Measurements from ENCODE around the gene MYOM3. TPM values are rescaled to one million over a fixed set of nuclear protein-coding genes. Genes with fewer than 3 reads are reported as not detected.
"Not testable (repeated sequence)": the region's sequence is repeated elsewhere in the genome, so short reads cannot be mapped to it uniquely, and the experiment has no call there.

Gene MYOM3
- total RNA-seq, 2 donors from 2014 or later: not detected

- no peak overlapping the region for H3K27ac Mint-ChIP-seq
- ATAC-seq (no peak), DNase-seq (ENCODE audit: low spot score in 2 of 2) (no peak)
- no peaks in the 10 kb centered on the region for H3K9me3 Mint-ChIP-seq
- H3K36me3 Mint-ChIP-seq: no peaks in the 10 kb centered on the region
Observed at GRCh38 chr1:24015221-24016210, 96.4 kb downstream of the MYOM3 start.

- ATAC-seq; H3K9me3 Mint-ChIP-seq; H3K27ac Mint-ChIP-seq; H3K36me3 Mint-ChIP-seq; DNase-seq (ENCODE audit: low spot score in 2 of 2): not testable (repeated sequence)
Observed at GRCh38 chr1:24012878-24013277, 99.1 kb downstream of the MYOM3 start.

GRCh38 chr1:24010650-24011049 lies 101.3 kb downstream of the MYOM3 start:
- DNase-seq (ENCODE audit: low spot score in 2 of 2) (no peak), ATAC-seq (no peak)
- no peaks in the 10 kb centered on the region for H3K9me3 Mint-ChIP-seq
- no peaks in the 10 kb centered on the region for H3K36me3 Mint-ChIP-seq
- H3K27ac Mint-ChIP-seq: no peak overlapping the region

- no peak for ATAC-seq
- Mint-ChIP-seq H3K27ac (no peak overlapping the region), H3K9me3 (no peaks in the 10 kb centered on the region), H3K36me3 (no peaks in the 10 kb centered on the region)
- no peak for DNase-seq (ENCODE audit: low spot score in 2 of 2)
Observed at GRCh38 chr1:24009406-24009805, 102.5 kb downstream of the MYOM3 start.

GRCh38 chr1:24008574-24009184 lies 103.3 kb downstream of the MYOM3 start:
- not testable (repeated sequence) for H3K9me3 Mint-ChIP-seq

GRCh38 chr1:24007079-24007478 lies 104.9 kb downstream of the MYOM3 start:
- H3K9me3 Mint-ChIP-seq: no peaks in the 10 kb centered on the region
- no peak overlapping the region for H3K27ac Mint-ChIP-seq
- H3K36me3 Mint-ChIP-seq: no peaks in the 10 kb centered on the region
- ATAC-seq (no peak), DNase-seq (ENCODE audit: low spot score in 2 of 2) (no peak)

More at GRCh38 chr1:24008574-24009184, 103.3 kb downstream of the MYOM3 start:
- DNase-seq (ENCODE audit: low spot score in 2 of 2); H3K36me3 Mint-ChIP-seq; H3K27ac Mint-ChIP-seq; ATAC-seq: not testable (repeated sequence)

Other genes starting within 250 kb of the MYOM3 start
- 1 to 10 TPM; 4.3 to 6.4 TPM for gene FUCA1, start 243.8 kb downstream of the MYOM3 start, total RNA-seq
- gene CNR2, start 198.8 kb downstream of the MYOM3 start, total RNA-seq: under 1 TPM in 1 of 2 donors, not detected in 1; 0.05 TPM
- 100 to 1,000 TPM; 121 to 137 TPM for gene PNRC2, start 152.3 kb downstream of the MYOM3 start, total RNA-seq
- gene SRSF10, start 131.8 kb downstream of the MYOM3 start, total RNA-seq: 100 to 1,000 TPM; 202 to 226 TPM
- gene IL22RA1, start 31.0 kb upstream of the MYOM3 start, total RNA-seq: not detected
- gene IFNLR1, start 75.2 kb upstream of the MYOM3 start, total RNA-seq: 1 to 10 TPM; 5.0 to 6.3 TPM
- gene GRHL3, start 207.2 kb upstream of the MYOM3 start, total RNA-seq: not detected

Measured in activated naive CD4-positive, alpha-beta T cell treated with anti-CD3 and anti-CD28 coated beads, Interleukin-2, amount 50 U/mL, for 72 hours (primary cell).